ENCODE results near the gene BAIAP2L1.

GRCh38 chr7:98423043-98423442 lies 22.2 kb upstream of the BAIAP2L1 start:
- TF ChIP-seq ZNF274 (IDR thresholded peaks at IDR 0.05; ENCODE audit: low read depth, low read length) (no peak), YY1 (IDR thresholded peaks at IDR 0.05; ENCODE audit: insufficient read depth, insufficient read length) (no peak), SUZ12 (IDR thresholded peaks at IDR 0.05; ENCODE audit: extremely low read depth, insufficient read depth, insufficient read length) (no peak)
